ENCODE data around the gene C20orf173. TPM values are rescaled to one million over a fixed set of nuclear protein-coding genes. Genes with fewer than 3 reads are reported as not detected.
A peak's percentile ranks its signal among the peaks of the same experiment; 100 is the strongest.

C20orf173 gene
- polyA plus RNA-seq, 1 of the 3 experiments (the other 2 are of a cell fraction): not detected

DNA sequence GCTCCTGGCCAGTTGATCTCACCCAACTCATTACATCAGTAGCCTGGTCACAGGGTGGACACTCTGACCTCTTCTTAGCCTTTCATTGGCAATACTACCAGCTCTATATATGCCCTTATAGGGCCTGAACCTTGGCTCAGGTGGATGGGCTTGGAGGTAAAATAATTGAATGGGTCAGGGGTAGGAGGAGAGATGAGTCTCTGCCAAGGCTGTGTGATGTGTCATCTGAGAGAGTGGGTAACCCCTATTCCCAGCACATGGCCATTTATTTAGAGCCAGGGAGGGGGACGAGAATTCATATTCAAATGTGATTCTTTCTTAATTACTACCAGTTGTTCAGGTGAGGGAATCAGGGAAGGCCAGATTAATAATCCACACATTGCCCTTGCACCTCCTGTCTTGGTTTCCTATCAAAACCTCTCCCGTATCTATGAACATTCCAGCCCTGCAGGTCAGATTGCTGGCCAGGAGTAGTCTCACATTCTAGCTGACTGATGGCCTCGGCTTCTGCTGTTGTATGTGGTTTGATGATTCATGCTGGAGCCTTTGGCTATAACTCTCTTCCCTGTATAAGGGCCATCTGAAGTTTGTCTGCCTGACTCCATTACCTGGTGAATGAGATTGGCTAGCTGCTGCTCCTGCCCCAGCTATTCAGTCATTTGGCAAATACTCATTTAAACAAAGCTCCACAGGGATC lies 13.4 kb downstream of the C20orf173 start (continued):
- TF ChIP-seq, protein P1, sequence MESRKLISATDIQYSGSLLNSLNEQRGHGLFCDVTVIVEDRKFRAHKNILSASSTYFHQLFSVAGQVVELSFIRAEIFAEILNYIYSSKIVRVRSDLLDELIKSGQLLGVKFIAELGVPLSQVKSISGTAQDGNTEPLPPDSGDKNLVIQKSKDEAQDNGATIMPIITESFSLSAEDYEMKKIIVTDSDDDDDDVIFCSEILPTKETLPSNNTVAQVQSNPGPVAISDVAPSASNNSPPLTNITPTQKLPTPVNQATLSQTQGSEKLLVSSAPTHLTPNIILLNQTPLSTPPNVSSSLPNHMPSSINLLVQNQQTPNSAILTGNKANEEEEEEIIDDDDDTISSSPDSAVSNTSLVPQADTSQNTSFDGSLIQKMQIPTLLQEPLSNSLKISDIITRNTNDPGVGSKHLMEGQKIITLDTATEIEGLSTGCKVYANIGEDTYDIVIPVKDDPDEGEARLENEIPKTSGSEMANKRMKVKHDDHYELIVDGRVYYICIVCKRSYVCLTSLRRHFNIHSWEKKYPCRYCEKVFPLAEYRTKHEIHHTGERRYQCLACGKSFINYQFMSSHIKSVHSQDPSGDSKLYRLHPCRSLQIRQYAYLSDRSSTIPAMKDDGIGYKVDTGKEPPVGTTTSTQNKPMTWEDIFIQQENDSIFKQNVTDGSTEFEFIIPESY (IDR thresholded peaks at IDR 0.05; ENCODE audit: borderline replicate concordance, low read depth): no peak
- TF ChIP-seq ELF1 (IDR thresholded peaks at IDR 0.05) (no peak), YY1 (IDR thresholded peaks at IDR 0.05; ENCODE audit: low read depth) (no peak), RFX5 (IDR thresholded peaks at IDR 0.05; ENCODE audit: low read length) (no peak), FOXJ3 (CRISPR knock-in tag; IDR thresholded peaks at IDR 0.05) (no peak), RCOR1 (IDR thresholded peaks at IDR 0.05; ENCODE audit: low read length) (no peak), SMC3 (IDR thresholded peaks at IDR 0.05; ENCODE audit: low read depth, low read length) (no peak), RAD21 (IDR thresholded peaks at IDR 0.05; ENCODE audit: low read length) (no peak), TCF12 (IDR thresholded peaks at IDR 0.05) (peak; percentile 90), SIN3A (IDR thresholded peaks at IDR 0.05; ENCODE audit: borderline replicate concordance, low read depth, low read length) (no peak), GABPA (IDR thresholded peaks at IDR 0.05; ENCODE audit: low read depth) (no peak), RXRA (IDR thresholded peaks at IDR 0.05; ENCODE audit: borderline replicate concordance, low read depth) (0 out of 2 replicates have a peak, but pooled peaks have one; percentile 40), TEAD4 (IDR thresholded peaks at IDR 0.05; ENCODE audit: borderline replicate concordance, insufficient read depth) (peak; percentile 71; the same call in 1 of the 2 replicates), FOXM1 (IDR thresholded peaks at IDR 0.05; ENCODE audit: low read depth) (no peak), NRF1 (IDR thresholded peaks at IDR 0.05; ENCODE audit: low read depth, low read length) (no peak), GATA2 (CRISPR knock-in tag; IDR thresholded peaks at IDR 0.05) (no peak)
- TF ChIP-seq, protein P2, sequence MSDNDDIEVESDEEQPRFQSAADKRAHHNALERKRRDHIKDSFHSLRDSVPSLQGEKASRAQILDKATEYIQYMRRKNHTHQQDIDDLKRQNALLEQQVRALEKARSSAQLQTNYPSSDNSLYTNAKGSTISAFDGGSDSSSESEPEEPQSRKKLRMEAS (IDR thresholded peaks at IDR 0.05; ENCODE audit: low read depth): no peak
- TF ChIP-seq, protein P3, sequence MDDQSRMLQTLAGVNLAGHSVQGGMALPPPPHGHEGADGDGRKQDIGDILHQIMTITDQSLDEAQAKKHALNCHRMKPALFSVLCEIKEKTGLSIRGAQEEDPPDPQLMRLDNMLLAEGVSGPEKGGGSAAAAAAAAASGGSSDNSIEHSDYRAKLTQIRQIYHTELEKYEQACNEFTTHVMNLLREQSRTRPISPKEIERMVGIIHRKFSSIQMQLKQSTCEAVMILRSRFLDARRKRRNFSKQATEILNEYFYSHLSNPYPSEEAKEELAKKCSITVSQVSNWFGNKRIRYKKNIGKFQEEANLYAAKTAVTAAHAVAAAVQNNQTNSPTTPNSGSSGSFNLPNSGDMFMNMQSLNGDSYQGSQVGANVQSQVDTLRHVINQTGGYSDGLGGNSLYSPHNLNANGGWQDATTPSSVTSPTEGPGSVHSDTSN (IDR thresholded peaks at IDR 0.05): peak; percentile 93

DNA sequence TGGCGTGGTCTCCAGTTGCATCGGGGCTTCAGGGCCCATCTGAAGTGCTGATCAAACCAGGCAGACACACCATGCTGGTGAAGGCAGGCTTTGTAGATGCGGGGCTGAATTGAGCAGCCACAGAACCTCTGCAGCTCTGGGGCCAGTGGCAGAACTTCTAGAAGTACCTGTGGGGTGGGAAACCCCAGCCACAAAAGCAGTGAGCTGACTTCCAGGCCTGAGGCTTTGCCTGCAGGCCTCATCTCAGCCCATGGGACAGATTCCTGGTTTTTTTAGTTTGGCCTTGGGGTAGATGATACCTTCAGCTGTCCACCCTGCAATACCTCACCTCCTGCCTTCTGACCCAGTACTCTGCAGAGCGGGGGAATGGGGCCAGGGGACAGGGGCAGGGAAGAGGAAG lies 14.1 kb downstream of the C20orf173 start:
- Histone ChIP-seq H3K4me1 (ENCODE audit: control insufficient read depth in 1 of 2, insufficient read depth in 2 of 2, low read depth in 1 of 2, low read length in 1 of 2) (peaks cover 7 to 14% of the 10 kb centered on the region in 2 experiments; a peak in 3 of 4 replicates), H3K9me2 (no peaks in the 10 kb centered on the region), H3K27me3 (ENCODE audit: insufficient read depth) (no peaks in the 10 kb centered on the region), H2AFZ (ENCODE audit: low read depth) (no peak overlapping the region), H3K36me3 (replicated peaks in 1 of 2; ENCODE audit: control insufficient read depth in 1 of 2, insufficient read depth in 2 of 2, low read length in 1 of 2) (peaks cover 12 to 16% of the 10 kb centered on the region in 2 experiments), H3K4me3 (ENCODE audit: low read depth in 2 of 2, low read length in 1 of 2) (no peak overlapping the region), H3K27ac (ENCODE audit: low read depth in 2 of 2, low read length in 1 of 2) (no peak overlapping the region), H3K9ac (no peak overlapping the region), H3F3A (replicated peaks; ENCODE audit: insufficient read depth) (peaks cover 10% of the 10 kb centered on the region), H3K79me2 (ENCODE audit: insufficient read depth) (no peaks in the 10 kb centered on the region), H3K9me3 (no peaks in the 10 kb centered on the region), H3K4me2 (no peak overlapping the region), H4K20me1 (ENCODE audit: insufficient read depth) (no peaks in the 10 kb centered on the region)
- no peak for DNase-seq
- TF ChIP-seq YY1 (IDR thresholded peaks at IDR 0.05; ENCODE audit: low read depth) (no peak), FOSL2 (IDR thresholded peaks at IDR 0.05; ENCODE audit: borderline replicate concordance, low read depth) (no peak), SIN3A (IDR thresholded peaks at IDR 0.05; ENCODE audit: borderline replicate concordance, low read depth, low read length) (no peak), EZH2phosphoT487 (IDR thresholded peaks at IDR 0.05; ENCODE audit: borderline replicate concordance, low read depth) (no peak), TEAD4 (IDR thresholded peaks at IDR 0.05; ENCODE audit: borderline replicate concordance, insufficient read depth) (no peak), CHD2 (IDR thresholded peaks at IDR 0.05; ENCODE audit: low read length, partially characterized antibody) (no peak), EP300 (IDR thresholded peaks at IDR 0.05; ENCODE audit: borderline replicate concordance in 1 of 2, low read depth in 1 of 2, low read length in 1 of 2) (no peak), NFIC (IDR thresholded peaks at IDR 0.05; ENCODE audit: borderline replicate concordance) (no peak), RAD21 (IDR thresholded peaks at IDR 0.05; ENCODE audit: low read length) (no peak), MXI1 (IDR thresholded peaks at IDR 0.05; ENCODE audit: low read depth, low read length) (no peak)
- TF ChIP-seq, protein P2 (IDR thresholded peaks at IDR 0.05; ENCODE audit: low read depth): no peak
- WGBS (ENCODE audit: low lambda C conversion rate): 96% methylated on average over 4 of the region's 4 CpGs
- CTCF ChIA-PET: interaction anchor here (1.6 kb wide), 1 partner anchor 51 kb away, joined by 6 read pairs; no protein-coding TSS in a partner anchor
- POLR2A ChIA-PET: interaction anchor here (1.3 kb wide), 1 partner anchor 27 kb away, joined by 3 read pairs; the partner anchor contains the start of gene ERGIC3
